HL-60 (cell line): ENCODE measurements around the gene PNMT.

Experiments used
- CTCF ChIP-seq: IDR thresholded peaks from one replicate; pipeline ENCODE4 v1.5.1; 2011; ENCODE audit warnings: low read length, control low read depth, inconsistent platforms; ENCODE audit not compliant: insufficient read depth
- GABPA ChIP-seq: IDR thresholded peaks from 2 replicates; pipeline ENCODE4 v1.6.1; 2012; ENCODE audit warnings: low read depth

- TF ChIP-seq CTCF (no peak), GABPA (no peak)
Measured at GRCh38 chr17:39661744-39662541, 6.3 kb upstream of the PNMT start.
